SKM-1 (cell line): ENCODE results near the gene RASA4.
"Not testable (repeated sequence)": the region's sequence is repeated elsewhere in the genome, so short reads cannot be mapped to it uniquely, and the experiment has no call there.

Experiments
- DNase-seq: peaks from one replicate; lab custom pipeline; 2025; ENCODE audit not compliant: unreplicated experiment; lab: John Stamatoyannopoulos, UW

The RASA4 gene

GRCh38 chr7:102544372-102544771 lies 72.2 kb downstream of the RASA4 start:
- DNase-seq: not testable (repeated sequence)

GRCh38 chr7:102543596-102543995 lies 73.0 kb downstream of the RASA4 start, which contains the start of gene UPK3BL2:
Gene UPK3BL2, minus strand, starts transcription at chr7:102543696. Its CDS starts 60 bp downstream, at chr7:102543636.
- DNase-seq: not testable (repeated sequence)

GRCh38 chr7:102542771-102543170 lies 73.8 kb downstream of the RASA4 start:
- not testable (repeated sequence) for DNase-seq

GRCh38 chr7:102542083-102542482 lies 74.5 kb downstream of the RASA4 start:
- DNase-seq: not testable (repeated sequence)

GRCh38 chr7:102540604-102541003 lies 76.0 kb downstream of the RASA4 start:
- not testable (repeated sequence) for DNase-seq

GRCh38 chr7:102535062-102535615 lies 81.4 kb downstream of the RASA4 start:
- not testable (repeated sequence) for DNase-seq

- DNase-seq: not testable (repeated sequence)
Observed at GRCh38 chr7:102532127-102532526, 84.4 kb downstream of the RASA4 start.

GRCh38 chr7:102531583-102531982 lies 85.0 kb downstream of the RASA4 start:
- DNase-seq: not testable (repeated sequence)

GRCh38 chr7:102527822-102528793 lies 88.4 kb downstream of the RASA4 start:
- DNase-seq: not testable (repeated sequence)

GRCh38 chr7:102527182-102527581 lies 89.4 kb downstream of the RASA4 start:
- not testable (repeated sequence) for DNase-seq

GRCh38 chr7:102524803-102525202 lies 91.8 kb downstream of the RASA4 start:
- DNase-seq: not testable (repeated sequence)
